HG03521 (cell line): Measurements from ENCODE around the gene GCG.

ENCODE experiments used
- ATAC-seq: cut with Tn5 transposase; IDR thresholded peaks from one replicate; pipeline ENCODE4 v1.9.1; 2021; ENCODE audit warnings: mild to moderate bottlenecking, moderate library complexity; ENCODE audit not compliant: unreplicated experiment

GCG gene

GRCh38 chr2:162152147-162152546 is at the start of gene GCG:
GCG (minus strand) TSS chr2:162152247; CDS start chr2:162149178, 3,069 bp downstream.
- ATAC-seq: no peak

- ATAC-seq: no peak
These were observed 48.6 kb upstream of the GCG start for GRCh38 chr2:162200636-162201035.

GRCh38 chr2:162199913-162200312 is 47.9 kb upstream of the GCG start:
- ATAC-seq: no peak

GRCh38 chr2:162198239-162198638 is 46.2 kb upstream of the GCG start:
- no peak for ATAC-seq

- no peak for ATAC-seq
These were observed 45.2 kb upstream of the GCG start for GRCh38 chr2:162197069-162197825.

- no peak for ATAC-seq
These were observed 44.6 kb upstream of the GCG start for GRCh38 chr2:162196638-162197037.

GRCh38 chr2:162188451-162188850 is 36.4 kb upstream of the GCG start:
- no peak for ATAC-seq

- ATAC-seq: no peak
These were observed 33.6 kb upstream of the GCG start for GRCh38 chr2:162185541-162186232.

GRCh38 chr2:162184821-162185450 is 32.9 kb upstream of the GCG start:
- ATAC-seq: no peak

GRCh38 chr2:162184359-162184758 is 32.3 kb upstream of the GCG start:
- no peak for ATAC-seq

GRCh38 chr2:162182395-162182794 is 30.3 kb upstream of the GCG start:
- ATAC-seq: no peak

GRCh38 chr2:162177301-162177700 is 25.3 kb upstream of the GCG start:
- ATAC-seq: no peak

- ATAC-seq: no peak
These were observed 23.7 kb upstream of the GCG start for GRCh38 chr2:162175714-162176113.

GRCh38 chr2:162174746-162175145 is 22.7 kb upstream of the GCG start:
- no peak for ATAC-seq

GRCh38 chr2:162172802-162173370 is 20.8 kb upstream of the GCG start:
- ATAC-seq: no peak

- no peak for ATAC-seq
These were observed 14.7 kb upstream of the GCG start for GRCh38 chr2:162166745-162167144.

GRCh38 chr2:162166174-162166573 is 14.1 kb upstream of the GCG start:
- no peak for ATAC-seq

GRCh38 chr2:162164802-162165201 is 12.8 kb upstream of the GCG start:
- ATAC-seq: no peak

- ATAC-seq: no peak
These were observed 7.4 kb upstream of the GCG start for GRCh38 chr2:162159446-162159845.

GRCh38 chr2:162156149-162156548 is 4.1 kb upstream of the GCG start:
- ATAC-seq: no peak

- no peak for ATAC-seq
These were observed 3.0 kb upstream of the GCG start for GRCh38 chr2:162155093-162155492.
